GM12878 (cell line): ENCODE results near the gene DEFB110.

Experiments
- BRCA1 ChIP-seq: IDR thresholded peaks from 2 replicates; pipeline ENCODE4 v1.6.1; 2011; ENCODE audit warnings: low read depth, low read length, improper control_type of control experiment
- E2F4 ChIP-seq: IDR thresholded peaks from 2 replicates; pipeline ENCODE4 v1.6.1; 2012; ENCODE audit warnings: low read depth, low read length, improper control_type of control experiment
- EZH2 ChIP-seq: IDR thresholded peaks from 2 replicates; pipeline ENCODE4 v1.6.1; 2012; ENCODE audit warnings: low read depth, mild to moderate bottlenecking, control low read depth, inconsistent platforms, low read length, borderline replicate concordance; ENCODE audit not compliant: control insufficient read depth
- NFIC ChIP-seq: IDR thresholded peaks from 2 replicates; pipeline ENCODE4 v1.6.1; 2012; ENCODE audit warnings: low read depth, mild to moderate bottlenecking, inconsistent platforms, low read length, moderate library complexity
- PBX3 ChIP-seq: IDR thresholded peaks from 2 replicates; pipeline ENCODE4 v1.6.1; 2011; ENCODE audit warnings: mild to moderate bottlenecking, low read depth, low read length, moderate library complexity; ENCODE audit not compliant: insufficient replicate concordance
- POLR2AphosphoS5 ChIP-seq: IDR thresholded peaks from 2 replicates; pipeline ENCODE4 v1.6.1; 2011; ENCODE audit warnings: mild to moderate bottlenecking, low read length, inconsistent platforms
- SRF ChIP-seq, 2 experiments: IDR thresholded peaks; 2 replicates each; pipeline ENCODE4 v1.6.1; 2011; ENCODE audit warnings: low read depth in 2 of 2, low read length in 2 of 2, mild to moderate bottlenecking in 1 of 2, moderate library complexity in 1 of 2

GRCh38 chr6:49978332-49979226 lies 43.2 kb downstream of the DEFB110 start:
- no peak for TF ChIP-seq POLR2AphosphoS5
- TF ChIP-seq NFIC = no peak
- TF ChIP-seq EZH2 = no peak
- no peak for TF ChIP-seq SRF (IDR thresholded peaks at IDR 0.05; ENCODE audit: low read depth in 2 of 2, low read length in 2 of 2)
- no peak for TF ChIP-seq E2F4
- no peak for TF ChIP-seq BRCA1
- TF ChIP-seq PBX3 = no peak
